Peyer's patch (tissue), 4 donors: ENCODE results near the gene SAMD1. TPM values are rescaled to one million over a fixed set of nuclear protein-coding genes. Genes with fewer than 3 reads are reported as not detected.

Source experiments
- DNase-seq, 3 donors: peaks; one replicate each; pipeline ENCODE4 v3.0.0-alpha.2; 2017 to 2019
- H3K27ac ChIP-seq, 4 donors: fragments of 200-600 bp; sonication (generic); one replicate each; pipeline ENCODE4 v1.5.1; 2016 to 2019
- H3K27me3 ChIP-seq, 2 donors: fragments of 200-600 bp; sonication (generic); one replicate each; pipeline ENCODE4 v1.5.1; 2019
- H3K36me3 ChIP-seq, 3 donors: fragments of 200-600 bp; sonication (generic); one replicate each; pipeline ENCODE4 v1.5.1; 2016 to 2019
- H3K4me1 ChIP-seq, 4 donors: fragments of 200-600 bp; sonication (generic); one replicate each; pipeline ENCODE4 v1.5.1; 2016 to 2019
- H3K4me3 ChIP-seq, 4 donors: fragments of 200-600 bp; sonication (generic); 1 replicate in 3 of 4; 2 replicates in 1 of 4; pipeline ENCODE4 v1.5.1; 2016 to 2019; ENCODE audit warnings: mild to moderate bottlenecking in 1 of 4
- H3K9me3 ChIP-seq, 4 donors: fragments of 200-600 bp; sonication (generic); one replicate each; pipeline ENCODE4 v1.5.1; 2016 to 2019; ENCODE audit warnings: mild to moderate bottlenecking in 1 of 4
- POLR2A ChIP-seq, 2 donors: fragments of 450-650 bp; IDR thresholded peaks; one replicate each; pipeline ENCODE4 v1.5.1; 2017; ENCODE audit warnings: antibody characterized with exemption in 2 of 2, mild to moderate bottlenecking in 2 of 2, moderate library complexity in 2 of 2
- total RNA-seq, 4 donors: library from RNA; depleted of rRNA; stranded (reverse); fragments of >200 nt; gene quantifications; one replicate each; pipeline ENCODE4 v1.1.0, GENCODE V29; 2016
- TF ChIP-seq, protein P1 (sequence below), 6 experiments: fragments of 450-650 bp in 4 of 6; fragments of 200-600 bp in 2 of 6; sonication (generic) in 1 of 6; IDR thresholded peaks; one replicate each; pipeline ENCODE4 v1.5.1; 2017 to 2019; ENCODE audit warnings: antibody characterized with exemption in 6 of 6, mild to moderate bottlenecking in 3 of 6, moderate library complexity in 1 of 6

The SAMD1 gene
- total RNA-seq, 4 donors from 2014 or later = 28.9 to 64.4 (median 33.9) TPM

DNA sequence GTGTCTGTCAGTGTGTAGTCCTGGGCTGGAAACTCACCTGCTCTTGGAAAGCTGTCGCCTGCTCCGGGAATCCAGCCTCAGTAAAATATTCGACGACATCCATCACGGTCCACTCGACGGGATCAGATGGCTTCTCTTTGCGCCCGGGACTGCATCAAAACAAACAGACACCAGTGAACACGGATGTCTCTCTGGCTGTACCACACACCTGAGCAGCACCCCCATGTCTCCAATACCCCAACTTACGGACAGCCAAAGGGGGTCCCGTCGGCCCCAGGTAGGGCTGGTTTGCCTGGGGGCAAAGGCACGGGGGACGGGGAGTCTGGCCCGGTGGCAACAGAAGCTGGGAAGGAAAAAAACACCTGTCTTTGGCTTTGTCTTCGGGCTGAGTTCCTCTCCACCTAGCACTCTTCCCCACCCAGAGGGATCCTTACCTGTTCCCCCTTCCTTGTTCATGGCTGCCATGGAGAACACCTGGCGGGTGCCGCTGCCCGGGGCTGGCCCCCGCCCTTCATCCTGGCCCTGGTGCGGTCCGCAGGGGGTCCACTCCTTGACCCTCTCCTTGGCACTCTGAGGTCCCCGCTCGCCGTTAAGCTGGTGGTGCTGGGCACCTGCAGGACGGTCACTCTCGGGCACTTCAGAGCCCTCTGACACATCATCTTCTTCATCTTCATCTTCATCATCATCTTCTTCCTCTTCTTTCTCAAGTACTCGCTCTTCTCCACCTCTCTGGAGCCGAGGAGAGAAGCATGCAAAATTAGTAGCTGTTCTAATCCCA, 1.7 kb downstream of the SAMD1 start:
- Histone ChIP-seq H3K4me3 (peak overlapping the region in 3 of 4 donors; percentile 83 to 99 (median 94)), H3K36me3 (peaks cover 0 to 12% (median 0%) of the 10 kb centered on the region in 3 donors), H3K27ac (peak overlapping the region in 1 of 4 donors; percentile 99), H3K27me3 (no peaks in the 10 kb centered on the region), H3K4me1 (peaks cover 0 to 12% (median 6%) of the 10 kb centered on the region in 4 donors), H3K9me3 (peaks cover 0 to 6% (median 0%) of the 10 kb centered on the region in 4 donors)
- DNase-seq = no peak
- TF ChIP-seq POLR2A (IDR thresholded peaks at IDR 0.05) = no peak
- TF ChIP-seq, protein P1, sequence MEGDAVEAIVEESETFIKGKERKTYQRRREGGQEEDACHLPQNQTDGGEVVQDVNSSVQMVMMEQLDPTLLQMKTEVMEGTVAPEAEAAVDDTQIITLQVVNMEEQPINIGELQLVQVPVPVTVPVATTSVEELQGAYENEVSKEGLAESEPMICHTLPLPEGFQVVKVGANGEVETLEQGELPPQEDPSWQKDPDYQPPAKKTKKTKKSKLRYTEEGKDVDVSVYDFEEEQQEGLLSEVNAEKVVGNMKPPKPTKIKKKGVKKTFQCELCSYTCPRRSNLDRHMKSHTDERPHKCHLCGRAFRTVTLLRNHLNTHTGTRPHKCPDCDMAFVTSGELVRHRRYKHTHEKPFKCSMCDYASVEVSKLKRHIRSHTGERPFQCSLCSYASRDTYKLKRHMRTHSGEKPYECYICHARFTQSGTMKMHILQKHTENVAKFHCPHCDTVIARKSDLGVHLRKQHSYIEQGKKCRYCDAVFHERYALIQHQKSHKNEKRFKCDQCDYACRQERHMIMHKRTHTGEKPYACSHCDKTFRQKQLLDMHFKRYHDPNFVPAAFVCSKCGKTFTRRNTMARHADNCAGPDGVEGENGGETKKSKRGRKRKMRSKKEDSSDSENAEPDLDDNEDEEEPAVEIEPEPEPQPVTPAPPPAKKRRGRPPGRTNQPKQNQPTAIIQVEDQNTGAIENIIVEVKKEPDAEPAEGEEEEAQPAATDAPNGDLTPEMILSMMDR (IDR thresholded peaks at IDR 0.05) = no peak

DNA sequence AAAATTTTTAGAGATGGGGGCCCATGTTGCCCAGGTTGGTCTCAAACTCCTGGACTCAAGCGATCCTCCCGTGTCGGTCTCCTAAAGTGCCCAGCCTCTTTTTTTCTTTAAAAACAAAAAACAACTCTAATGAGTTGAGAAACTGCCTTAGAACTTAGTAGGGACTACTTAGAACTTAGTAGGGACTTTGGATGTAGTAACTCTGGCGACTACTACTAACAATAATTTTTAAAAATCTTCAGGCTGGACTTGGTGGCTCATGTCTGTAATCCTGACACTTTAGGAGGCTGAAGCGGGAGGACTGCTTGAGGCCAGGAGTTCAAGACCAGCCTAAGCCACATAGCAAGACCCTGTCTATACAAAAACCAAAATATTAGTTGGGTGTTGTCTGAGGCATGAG, 4.5 kb downstream of the SAMD1 start:
- TF ChIP-seq, protein P1 (IDR thresholded peaks at IDR 0.05) = no peak
- TF ChIP-seq POLR2A (IDR thresholded peaks at IDR 0.05) = no peak
- H3K27me3 ChIP-seq = no peaks in the 10 kb centered on the region
- no peak overlapping the region for H3K4me3 ChIP-seq
- peaks cover 0 to 12% (median 3%) of the 10 kb centered on the region in 4 donors for H3K4me1 ChIP-seq
- H3K9me3 ChIP-seq = no peaks in the 10 kb centered on the region
- DNase-seq = no peak
- H3K36me3 ChIP-seq = peaks cover 0 to 12% (median 0%) of the 10 kb centered on the region in 3 donors
- no peak overlapping the region for H3K27ac ChIP-seq

DNA sequence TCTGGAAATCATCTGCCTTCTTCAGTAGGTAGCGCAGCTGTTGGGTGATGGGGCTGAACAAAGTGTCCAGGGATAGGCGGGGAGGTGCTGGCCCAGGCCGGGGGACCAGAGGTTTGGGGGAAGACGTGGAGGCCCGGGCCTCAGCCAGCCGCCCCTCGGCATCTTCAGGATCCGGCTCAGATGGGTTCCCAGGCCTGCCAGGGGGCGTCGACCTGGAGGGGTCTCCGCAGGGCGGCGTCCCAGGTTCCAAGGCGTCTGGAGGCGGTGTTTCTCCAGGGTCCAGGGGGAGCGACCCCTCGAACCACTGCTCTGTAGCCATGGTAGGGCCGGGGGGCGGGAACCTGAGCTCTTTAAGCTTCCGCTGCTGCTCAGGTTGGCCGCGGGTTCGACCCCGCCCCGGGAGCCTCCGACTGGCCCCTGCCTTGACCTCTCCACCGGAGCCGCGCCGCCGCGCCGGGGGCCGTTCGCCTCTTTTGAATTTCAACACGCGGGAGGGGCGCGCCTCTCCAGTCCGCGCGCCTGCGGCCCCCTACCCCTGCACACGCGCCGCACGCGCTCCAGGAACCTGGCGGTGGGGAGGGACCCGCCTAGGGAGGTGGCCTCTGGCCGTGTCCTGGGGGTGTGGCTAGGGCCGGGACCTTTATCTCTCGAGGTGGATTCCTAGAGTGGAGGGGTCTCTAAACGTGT, 5.1 kb downstream of the SAMD1 start, which contains the start of gene C19orf67:
TSS of gene C19orf67 (minus strand) at position 475 of the 687 bp plus-strand sequence. CDS start at position 319, 156 bp downstream.
- Histone ChIP-seq H3K27ac (no peak within 1 kb of the TSS), H3K4me3 (peak within 1 kb of the TSS in 1 of 4 donors; percentile 27), H3K36me3 (peaks cover 0 to 12% (median 0%) of the 10 kb centered on the region in 3 donors), H3K9me3 (no peaks in the 10 kb centered on the region), H3K4me1 (peaks cover 0 to 13% (median 4%) of the 10 kb centered on the region in 4 donors), H3K27me3 (no peaks in the 10 kb centered on the region)
- TF ChIP-seq, protein P1 (IDR thresholded peaks at IDR 0.05) = no peak
- no peak for TF ChIP-seq POLR2A (IDR thresholded peaks at IDR 0.05)
- DNase-seq = no peak

DNA sequence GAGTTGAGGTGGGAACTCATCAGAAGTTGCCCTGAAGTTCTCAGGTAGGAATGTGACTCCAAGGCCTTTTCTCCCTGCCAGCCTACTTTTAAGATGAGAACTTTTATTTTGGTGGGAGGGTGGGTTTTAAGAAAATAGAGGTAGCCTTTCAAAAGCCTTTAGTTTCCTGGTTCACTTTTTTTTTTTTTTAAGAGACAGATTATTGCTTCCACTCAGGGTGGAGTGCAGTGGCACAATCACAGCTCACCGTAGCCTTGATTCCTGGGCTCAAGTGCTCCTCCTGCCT, 7.9 kb downstream of the SAMD1 start:
- peaks cover 0 to 22% (median 4%) of the 10 kb centered on the region in 4 donors for H3K4me1 ChIP-seq
- H3K4me3 ChIP-seq = peak overlapping the region in 2 of 4 donors; percentile 71 to 83

More for the DNA sequence above, 7.9 kb downstream of the SAMD1 start:
- no peak for TF ChIP-seq POLR2A (IDR thresholded peaks at IDR 0.05)
- TF ChIP-seq, protein P1 (IDR thresholded peaks at IDR 0.05) = no peak
- H3K27ac ChIP-seq = peak overlapping the region in 1 of 4 donors; percentile 95
- DNase-seq = no peak
- no peaks in the 10 kb centered on the region for H3K9me3 ChIP-seq
- no peaks in the 10 kb centered on the region for H3K36me3 ChIP-seq
- H3K27me3 ChIP-seq = no peaks in the 10 kb centered on the region
